Gastrocnemius medialis (tissue), 4 donors: Measurements from ENCODE around the gene NR1H3. TPM values are rescaled to one million over a fixed set of nuclear protein-coding genes. Genes with fewer than 3 reads are reported as not detected.

Experiments
- ATAC-seq, 2 donors: fragments of 150-250 bp; one replicate each; pipeline ENCODE4 v1.9.1; 2016
- DNase-seq, 2 donors: peaks; one replicate each; pipeline ENCODE4 v3.0.0-alpha.2; 2019
- H3K27ac ChIP-seq, 4 donors: fragments of 200-600 bp; sonication (generic); 1 replicate in 1 of 4; 2 replicates in 3 of 4; pipeline ENCODE4 v1.5.1; 2016 to 2018; ENCODE audit warnings: mild to moderate bottlenecking in 2 of 4, moderate library complexity in 1 of 4
- H3K27me3 ChIP-seq, 3 donors: fragments of 200-600 bp; sonication (generic) in 2 of 3; 1 replicate in 1 of 3; 2 replicates in 2 of 3; pipeline versions ENCODE4 v1.5.1 to v1.6.0; 2016 to 2019; ENCODE audit warnings: mild to moderate bottlenecking in 1 of 3, moderate library complexity in 1 of 3
- H3K36me3 ChIP-seq, 2 donors: fragments of 200-600 bp; sonication (generic) in 1 of 2; one replicate each; pipeline ENCODE4 v1.5.1; 2017 to 2018
- H3K4me1 ChIP-seq, 2 donors: fragments of 200-600 bp; sonication (generic) in 1 of 2; one replicate each; pipeline ENCODE4 v1.5.1; 2016 to 2017; ENCODE audit warnings: mild to moderate bottlenecking in 2 of 2
- H3K4me3 ChIP-seq, 4 donors: fragments of 200-600 bp; sonication (generic) in 3 of 4; 1 replicate in 1 of 4; 2 replicates in 3 of 4; pipeline ENCODE4 v1.5.1; 2016 to 2019; ENCODE audit warnings: mild to moderate bottlenecking in 2 of 4
- H3K9me3 ChIP-seq, 3 donors: fragments of 200-600 bp; sonication (generic) in 2 of 3; 1 replicate in 1 of 3; 2 replicates in 2 of 3; pipeline ENCODE4 v1.5.1; 2016 to 2019
- POLR2A ChIP-seq, 2 donors: fragments of 450-650 bp; IDR thresholded peaks; one replicate each; pipeline ENCODE4 v1.6.1; 2017; ENCODE audit warnings: antibody characterized with exemption in 2 of 2, mild to moderate bottlenecking in 2 of 2, moderate library complexity in 2 of 2
- in situ Hi-C, 4 donors: fragments of 200-750 bp; cut with MboI; loops; one replicate each; pipeline versions ENCODE4 v1.15.0 to v1.8.0; 2017; ENCODE audit warnings: low sequenced_read_pairs in 4 of 4
- intact Hi-C: fragments of 100-400 bp; cut with DNase I; formaldehyde crosslinking; loops from one replicate; pipeline ENCODE4 v1.15.1; 2023; ENCODE audit warnings: low total_unique reads
- total RNA-seq, 4 donors: library from RNA; depleted of rRNA; stranded (reverse); fragments of >200 nt; gene quantifications; one replicate each; pipeline versions ENCODE4 v1.1.0 to v1.2.3, GENCODE V29; 2016
- TF ChIP-seq, protein P1 (sequence below), 5 experiments: fragments of 450-650 bp in 3 of 5; fragments of 200-600 bp in 2 of 5; sonication (generic) in 2 of 5; IDR thresholded peaks in 4 of 5; conservative IDR thresholded peaks in 1 of 5; 1 replicate in 4 of 5; 2 replicates in 1 of 5; pipeline ENCODE4 v1.5.1; 2016 to 2019; ENCODE audit warnings: antibody characterized with exemption in 5 of 5, mild to moderate bottlenecking in 3 of 5, moderate library complexity in 3 of 5

NR1H3 gene
- total RNA-seq, 4 donors from 2014 or later: 7.9 to 16.3 (median 12.1) TPM

- no peak for ATAC-seq
- H3K36me3 ChIP-seq: peaks cover 3 to 88% of the 10 kb centered on the region in 2 donors
- in situ Hi-C loops: no loop called here
These were observed 28.4 kb downstream of the NR1H3 start for GRCh38 chr11:47285969-47286770.

GRCh38 chr11:47288066-47288465 is 30.3 kb downstream of the NR1H3 start:
- peaks cover 14 to 15% of the 10 kb centered on the region in 2 donors for H3K4me1 ChIP-seq
- in situ Hi-C loops: no loop called here
- no peaks in the 10 kb centered on the region for H3K9me3 ChIP-seq
- H3K27me3 ChIP-seq: no peaks in the 10 kb centered on the region
- H3K4me3 ChIP-seq: no peak overlapping the region
- DNase-seq (peak; percentile 63 to 76), ATAC-seq (peak; percentile 89 to 95)
- TF ChIP-seq, protein P1, sequence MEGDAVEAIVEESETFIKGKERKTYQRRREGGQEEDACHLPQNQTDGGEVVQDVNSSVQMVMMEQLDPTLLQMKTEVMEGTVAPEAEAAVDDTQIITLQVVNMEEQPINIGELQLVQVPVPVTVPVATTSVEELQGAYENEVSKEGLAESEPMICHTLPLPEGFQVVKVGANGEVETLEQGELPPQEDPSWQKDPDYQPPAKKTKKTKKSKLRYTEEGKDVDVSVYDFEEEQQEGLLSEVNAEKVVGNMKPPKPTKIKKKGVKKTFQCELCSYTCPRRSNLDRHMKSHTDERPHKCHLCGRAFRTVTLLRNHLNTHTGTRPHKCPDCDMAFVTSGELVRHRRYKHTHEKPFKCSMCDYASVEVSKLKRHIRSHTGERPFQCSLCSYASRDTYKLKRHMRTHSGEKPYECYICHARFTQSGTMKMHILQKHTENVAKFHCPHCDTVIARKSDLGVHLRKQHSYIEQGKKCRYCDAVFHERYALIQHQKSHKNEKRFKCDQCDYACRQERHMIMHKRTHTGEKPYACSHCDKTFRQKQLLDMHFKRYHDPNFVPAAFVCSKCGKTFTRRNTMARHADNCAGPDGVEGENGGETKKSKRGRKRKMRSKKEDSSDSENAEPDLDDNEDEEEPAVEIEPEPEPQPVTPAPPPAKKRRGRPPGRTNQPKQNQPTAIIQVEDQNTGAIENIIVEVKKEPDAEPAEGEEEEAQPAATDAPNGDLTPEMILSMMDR (IDR thresholded peaks at IDR 0.05 in 4 of 5, conservative IDR thresholded peaks at IDR 0.05 in 1 of 5): no peak
- no peak for TF ChIP-seq POLR2A (IDR thresholded peaks at IDR 0.05)
- intact Hi-C loops: no loop called here
- peak overlapping the region; percentile 63 to 84 (median 75) for H3K27ac ChIP-seq
- peaks cover 3 to 88% of the 10 kb centered on the region in 2 donors for H3K36me3 ChIP-seq

More at GRCh38 chr11:47285969-47286770, 28.4 kb downstream of the NR1H3 start:
- intact Hi-C loops: no loop called here
- DNase-seq: no peak
- Histone ChIP-seq H3K4me3 (no peak overlapping the region), H3K27ac (peak overlapping the region in 3 of 4 donors; percentile 63 to 84 (median 72)), H3K9me3 (no peaks in the 10 kb centered on the region), H3K4me1 (peaks cover 14 to 18% of the 10 kb centered on the region in 2 donors), H3K27me3 (no peaks in the 10 kb centered on the region)
- TF ChIP-seq, protein P1 (IDR thresholded peaks at IDR 0.05 in 4 of 5, conservative IDR thresholded peaks at IDR 0.05 in 1 of 5): no peak
- no peak for TF ChIP-seq POLR2A (IDR thresholded peaks at IDR 0.05)

- TF ChIP-seq POLR2A (IDR thresholded peaks at IDR 0.05): no peak
- TF ChIP-seq, protein P1 (IDR thresholded peaks at IDR 0.05 in 4 of 5, conservative IDR thresholded peaks at IDR 0.05 in 1 of 5): no peak
- no peak overlapping the region for H3K4me3 ChIP-seq
- DNase-seq: no peak
- intact Hi-C loops: no loop called here
- ATAC-seq: no peak
- H3K27me3 ChIP-seq: no peaks in the 10 kb centered on the region
- H3K36me3 ChIP-seq: peaks cover 0 to 88% of the 10 kb centered on the region in 2 donors
- in situ Hi-C loops: no loop called here
- no peak overlapping the region for H3K27ac ChIP-seq
- peaks cover 14 to 15% of the 10 kb centered on the region in 2 donors for H3K4me1 ChIP-seq
- H3K9me3 ChIP-seq: no peaks in the 10 kb centered on the region
These were observed 32.1 kb downstream of the NR1H3 start for GRCh38 chr11:47289856-47290255.

GRCh38 chr11:47295385-47295784 is 37.6 kb downstream of the NR1H3 start:
- Histone ChIP-seq H3K9me3 (peaks cover 0 to 5% (median 0%) of the 10 kb centered on the region in 3 donors), H3K27me3 (no peaks in the 10 kb centered on the region), H3K36me3 (peaks cover 0 to 94% of the 10 kb centered on the region in 2 donors), H3K4me3 (no peak overlapping the region), H3K27ac (no peak overlapping the region), H3K4me1 (no peaks in the 10 kb centered on the region)
- intact Hi-C loops: no loop called here
- TF ChIP-seq POLR2A (IDR thresholded peaks at IDR 0.05): no peak
- TF ChIP-seq, protein P1 (IDR thresholded peaks at IDR 0.05 in 4 of 5, conservative IDR thresholded peaks at IDR 0.05 in 1 of 5): no peak
- ATAC-seq (no peak), DNase-seq (no peak)
- in situ Hi-C loops: no loop called here
